GM19193 (cell line): ENCODE data around the gene TSPAN11.

Experiments used
- POLR2A ChIP-seq: IDR thresholded peaks from 4 replicates; pipeline ENCODE4 v1.6.1; 2011; ENCODE audit not compliant: insufficient read depth, insufficient read length; ENCODE audit errors: extremely low read depth

TSPAN11 gene

DNA sequence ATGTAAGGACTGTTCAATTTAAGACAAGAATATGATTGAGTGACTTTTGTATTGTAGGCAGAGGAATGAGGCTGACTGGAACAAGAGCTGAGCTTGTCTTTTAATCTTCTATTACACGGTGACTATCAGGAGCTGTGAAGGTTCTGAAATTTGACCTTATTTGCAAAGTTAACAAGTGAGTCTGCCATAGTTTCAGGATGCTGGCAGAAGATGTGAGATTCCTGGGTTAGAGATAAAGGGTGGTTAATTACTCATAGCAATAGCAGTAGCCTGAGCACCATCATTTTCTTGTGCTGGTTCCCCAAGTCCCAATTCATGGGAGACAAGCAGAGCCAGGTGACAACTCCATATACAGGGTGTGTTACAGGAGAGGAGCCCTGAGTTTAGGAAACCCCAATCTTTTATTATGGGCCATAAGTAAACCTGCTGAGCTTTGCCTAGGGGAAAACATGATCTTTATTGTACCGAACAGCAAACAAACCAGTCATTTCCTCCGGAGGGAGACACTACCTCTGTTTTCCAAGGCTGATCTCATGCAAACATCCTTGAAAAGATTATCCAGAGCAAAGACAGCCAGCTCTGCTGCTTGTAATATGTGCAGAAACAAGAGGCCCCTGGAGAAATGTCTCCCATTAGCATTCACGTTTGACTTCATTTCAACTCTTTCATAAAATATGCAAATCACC, 95.4 kb downstream of the TSPAN11 start:
- TF ChIP-seq POLR2A, result no peak

DNA sequence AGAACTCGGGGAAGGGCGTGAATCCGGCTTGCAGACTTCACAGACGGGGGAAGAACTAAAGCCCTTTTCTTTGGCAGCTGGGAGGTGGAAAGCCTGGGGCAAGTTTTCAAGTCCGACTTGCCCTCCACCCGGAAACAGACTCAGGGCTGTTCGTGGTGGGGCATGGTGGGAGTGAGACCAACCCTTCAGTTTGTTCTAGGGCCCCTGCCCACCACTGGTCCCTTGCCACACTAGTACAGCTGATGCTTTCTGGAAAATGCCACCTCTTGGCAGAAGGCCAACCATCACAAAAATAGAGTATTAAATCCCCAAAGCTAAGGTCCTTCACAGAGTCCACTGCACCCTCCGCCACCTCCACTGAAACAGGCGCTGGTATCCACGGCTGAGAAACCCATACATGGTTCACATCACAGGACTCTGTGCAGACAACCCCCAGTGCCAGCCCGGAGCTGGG, 96.8 kb downstream of the TSPAN11 start:
- TF ChIP-seq POLR2A, result no peak

- TF ChIP-seq POLR2A, result no peak
Observed at GRCh38 chr12:31026202-31026601, 99.7 kb downstream of the TSPAN11 start.

GRCh38 chr12:31029468-31029867, 102.9 kb downstream of the TSPAN11 start:
- no peak for TF ChIP-seq POLR2A

- no peak for TF ChIP-seq POLR2A
Observed at GRCh38 chr12:31029916-31030562, 103.5 kb downstream of the TSPAN11 start.

GRCh38 chr12:31031951-31032335, 105.4 kb downstream of the TSPAN11 start:
- no peak for TF ChIP-seq POLR2A

DNA sequence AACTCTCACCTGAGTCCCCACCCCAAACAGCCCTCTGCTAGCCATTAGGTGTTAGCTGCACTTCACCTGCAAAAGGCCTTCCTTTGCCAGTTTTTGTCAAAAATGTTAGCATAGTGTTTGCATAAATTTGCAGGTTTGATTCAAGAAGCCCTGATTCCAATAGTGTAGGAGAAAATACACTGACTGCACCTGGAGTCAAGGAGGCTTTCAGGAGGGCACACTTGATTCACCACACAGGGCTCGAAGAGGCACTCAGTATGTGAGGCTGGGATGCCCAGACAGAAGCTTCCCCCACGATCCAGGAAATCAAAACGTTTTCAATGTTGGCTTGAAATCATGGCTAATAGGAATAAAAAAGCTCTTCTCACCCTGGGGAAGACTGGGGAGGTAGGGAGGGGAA, 106.6 kb downstream of the TSPAN11 start:
- no peak for TF ChIP-seq POLR2A

GRCh38 chr12:31033681-31034080, 107.1 kb downstream of the TSPAN11 start:
- no peak for TF ChIP-seq POLR2A

DNA sequence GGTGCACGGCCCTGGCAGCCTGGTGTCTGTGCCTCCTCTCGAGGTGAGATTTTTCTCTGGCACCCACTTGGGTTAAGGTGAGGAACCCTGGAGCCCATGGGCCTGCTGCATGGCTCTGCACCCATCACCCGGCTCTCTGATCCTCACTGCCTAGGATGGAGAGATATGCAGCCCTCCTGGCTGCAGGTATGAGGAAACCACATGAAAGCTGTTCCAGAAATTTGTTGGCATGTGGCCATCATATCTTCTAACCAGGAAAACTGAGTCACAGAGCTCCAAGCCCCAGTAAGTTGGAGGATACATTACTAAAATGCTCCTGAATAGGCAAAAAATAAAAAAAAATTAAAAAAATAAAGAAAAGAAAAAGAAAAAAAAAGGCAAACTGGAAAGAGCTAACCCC, 107.8 kb downstream of the TSPAN11 start:
- no peak for TF ChIP-seq POLR2A

DNA sequence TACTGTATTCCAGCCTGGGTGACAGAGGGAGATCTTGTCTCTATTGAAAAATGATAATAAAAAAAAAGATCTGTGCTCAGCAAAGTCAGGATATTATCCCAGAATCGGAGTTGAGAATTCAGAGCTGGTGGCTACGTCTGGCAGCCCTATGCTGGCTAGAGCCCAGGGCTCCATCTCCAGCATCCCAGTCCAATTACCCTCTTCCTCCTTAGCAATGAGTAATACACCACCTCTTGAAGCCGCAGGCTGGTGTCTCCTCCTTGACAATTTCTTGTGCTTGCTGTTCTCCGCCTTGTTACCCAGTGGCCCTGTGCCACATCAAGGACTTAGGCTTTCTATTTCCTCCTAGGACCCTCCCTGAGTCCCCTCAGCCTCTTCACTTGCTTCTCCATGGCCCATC, 108.7 kb downstream of the TSPAN11 start:
- no peak for TF ChIP-seq POLR2A

DNA sequence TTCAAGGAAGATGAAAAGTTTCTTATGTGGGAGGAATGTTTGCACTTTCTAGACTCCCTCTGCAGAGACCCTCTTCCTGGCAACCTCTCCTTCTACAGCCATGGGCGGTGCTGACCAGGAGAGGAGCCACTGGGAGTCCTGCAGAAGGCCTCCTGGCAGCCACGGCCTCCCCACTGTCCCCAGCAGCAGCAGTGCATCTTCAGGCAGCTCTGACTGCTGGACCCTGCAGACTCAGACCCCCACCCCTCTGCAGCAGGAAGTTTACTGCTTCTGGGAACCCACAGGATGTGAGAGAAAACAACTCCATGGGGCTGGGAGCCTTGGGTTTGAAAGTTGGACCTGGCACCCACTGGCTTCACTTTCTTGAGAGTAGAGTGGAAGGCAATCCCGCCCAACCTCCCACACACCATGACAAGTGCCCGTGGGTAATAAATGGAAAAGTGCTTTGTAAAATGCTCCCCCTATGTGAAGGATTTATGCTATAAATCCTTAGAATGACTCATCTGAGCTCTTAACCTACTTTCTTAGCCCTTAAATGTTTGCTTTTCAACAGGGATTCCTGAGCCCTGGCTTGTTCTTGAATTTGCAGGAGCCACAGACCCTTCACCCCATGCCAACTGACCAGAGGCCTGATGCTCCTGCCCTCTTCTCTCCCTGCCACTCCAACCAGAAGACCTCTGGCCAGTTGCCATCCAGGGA, 109.6 kb downstream of the TSPAN11 start:
- TF ChIP-seq POLR2A, result no peak

DNA sequence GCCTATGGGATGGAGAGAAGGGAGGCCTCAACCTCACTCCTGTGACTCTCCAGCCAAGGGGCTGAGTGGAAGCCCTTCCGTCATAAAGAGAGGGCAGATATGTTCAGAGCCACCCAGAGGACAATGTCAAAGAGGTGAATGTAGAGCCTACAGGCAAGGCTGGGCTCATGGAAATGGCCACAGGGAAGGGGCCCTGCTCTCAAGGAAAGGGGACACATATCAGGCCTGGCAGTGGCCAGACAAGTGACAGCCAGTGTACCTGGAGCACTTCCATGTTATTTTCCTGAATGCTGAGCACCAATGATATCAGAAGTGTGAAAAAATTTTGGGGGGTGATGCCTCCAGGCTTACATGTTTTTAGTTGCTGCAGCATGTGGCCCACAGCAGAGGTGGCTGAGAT, 110.5 kb downstream of the TSPAN11 start:
- no peak for TF ChIP-seq POLR2A

DNA sequence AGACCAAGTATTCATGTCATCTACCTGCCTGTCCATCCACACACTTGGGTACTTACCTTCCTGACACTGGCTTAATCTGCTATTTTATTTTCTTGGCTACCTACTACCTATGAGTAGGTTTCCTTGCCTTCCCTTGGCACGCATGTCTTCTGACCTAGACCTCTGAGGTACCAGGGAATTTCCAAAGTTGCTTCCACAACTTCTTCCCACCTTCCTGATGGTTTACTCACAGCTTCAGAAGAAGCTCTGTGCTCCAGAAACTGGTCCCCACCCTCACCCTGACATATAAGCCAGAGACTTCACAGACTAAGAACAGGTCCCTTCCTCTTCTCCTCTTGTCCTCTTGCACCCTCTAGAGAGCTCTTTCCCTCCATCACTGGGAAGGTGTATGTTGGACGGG, 111.4 kb downstream of the TSPAN11 start:
- no peak for TF ChIP-seq POLR2A

DNA sequence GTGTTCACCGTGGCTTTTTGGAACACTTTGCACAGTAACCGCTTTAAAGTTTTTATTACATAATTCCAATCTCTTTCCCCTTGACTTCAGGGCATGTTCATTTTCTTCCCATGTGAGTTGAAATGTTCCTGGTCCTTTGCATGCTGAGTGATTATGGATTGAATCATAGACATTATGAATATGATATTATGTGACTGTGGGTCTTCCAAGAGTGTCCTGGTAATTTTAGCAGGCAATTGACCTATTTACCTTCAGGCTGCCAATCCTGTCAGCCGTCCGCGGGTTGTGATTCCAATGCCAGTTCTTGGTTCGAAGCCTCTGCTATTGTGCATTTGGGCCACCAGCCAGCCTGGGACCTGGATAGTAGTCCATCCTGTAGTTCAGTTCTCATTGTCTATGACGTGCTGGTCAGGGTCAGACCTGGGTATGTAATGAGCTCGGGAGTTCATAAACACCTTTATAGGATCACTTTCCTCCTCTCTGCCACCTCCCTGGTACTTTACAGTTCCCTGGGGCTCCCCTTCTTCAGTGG, 114.6 kb downstream of the TSPAN11 start:
- no peak for TF ChIP-seq POLR2A
